GM18508 (cell line): ENCODE results near the gene RPL41.

ENCODE experiments used
- ATAC-seq: cut with Tn5 transposase; IDR thresholded peaks from one replicate; pipeline ENCODE4 v1.9.1; 2021; ENCODE audit warnings: moderate number of reproducible peaks; ENCODE audit not compliant: insufficient read depth, unreplicated experiment

The RPL41 gene

GRCh38 chr12:56126732-56127239 is 10.4 kb downstream of the RPL41 start:
- no peak for ATAC-seq

- ATAC-seq = no peak
Observed at GRCh38 chr12:56127485-56127887, 11.1 kb downstream of the RPL41 start.

- ATAC-seq = peak; percentile 82
Observed at GRCh38 chr12:56127888-56128669, 11.6 kb downstream of the RPL41 start, which contains the start of gene ESYT1. Gene ESYT1, plus strand, starts transcription at chr12:56128267. Its CDS starts 53 bp downstream, at chr12:56128320.

- ATAC-seq = no peak
Observed at GRCh38 chr12:56128670-56129205, 12.3 kb downstream of the RPL41 start.

GRCh38 chr12:56129206-56129941 is 12.9 kb downstream of the RPL41 start:
- no peak for ATAC-seq

GRCh38 chr12:56129942-56130495 is 13.6 kb downstream of the RPL41 start:
- ATAC-seq = no peak

GRCh38 chr12:56130876-56131275 is 14.4 kb downstream of the RPL41 start:
- no peak for ATAC-seq

- ATAC-seq = no peak
Observed at GRCh38 chr12:56134897-56135296, 18.5 kb downstream of the RPL41 start.

- ATAC-seq = no peak
Observed at GRCh38 chr12:56137853-56138571, 21.6 kb downstream of the RPL41 start.

GRCh38 chr12:56141946-56142784 is 25.7 kb downstream of the RPL41 start:
- ATAC-seq = no peak

GRCh38 chr12:56143217-56143616 is 26.8 kb downstream of the RPL41 start:
- ATAC-seq = no peak

- no peak for ATAC-seq
Observed at GRCh38 chr12:56143870-56144269, 27.4 kb downstream of the RPL41 start.

GRCh38 chr12:56145217-56145616 is 28.8 kb downstream of the RPL41 start:
- no peak for ATAC-seq

- ATAC-seq = no peak
Observed at GRCh38 chr12:56146492-56147460, 30.3 kb downstream of the RPL41 start.

- ATAC-seq = no peak
Observed at GRCh38 chr12:56150563-56150962, 34.1 kb downstream of the RPL41 start.

- ATAC-seq = no peak
Observed at GRCh38 chr12:56151672-56152131, 35.3 kb downstream of the RPL41 start.

- ATAC-seq = peak; percentile 46
Observed at GRCh38 chr12:56152132-56152755, 35.8 kb downstream of the RPL41 start, which contains the start of gene MYL6B. Gene MYL6B, plus strand, starts transcription at chr12:56152587. Its CDS starts 1,332 bp downstream, at chr12:56153919.
